CD4-positive, alpha-beta T cell (primary cell): ENCODE results near the gene REM1. TPM values are rescaled to one million over a fixed set of nuclear protein-coding genes. Genes with fewer than 3 reads are reported as not detected.

Source experiments
- ATAC-seq: fragments of 200-7000 bp; cut with Tn5 transposase; one replicate; pipeline ENCODE4 v1.10.0; 2022; ENCODE audit warnings: mild to moderate bottlenecking; ENCODE audit not compliant: poor library complexity
- CTCF ChIA-PET: fragments of 350-600 bp; sonication (Branson Sonifier 250); formaldehyde crosslinking; loops from one replicate; lab custom pipeline; 2021; ENCODE audit warnings: antibody characterized with exemption, inconsistent platforms; lab: Charles Lee
- POLR2A ChIA-PET: fragments of 350-600 bp; sonication (Branson Sonifier 250); formaldehyde crosslinking; loops from one replicate; lab custom pipeline; 2021; ENCODE audit warnings: antibody characterized with exemption, inconsistent platforms; lab: Charles Lee
- DNase-seq, 14 experiments: peaks; one replicate each; pipeline ENCODE4 v3.0.0-alpha.2; 2013 to 2020; ENCODE audit warnings: mixed read lengths in 2 of 14
- H3K27ac ChIP-seq, 2 donors: one replicate each; pipeline versions ENCODE4 v1.5.1 to v1.7.0; 2013; ENCODE audit warnings: low read length in 2 of 2, low read depth in 1 of 2, mild to moderate bottlenecking in 1 of 2
- H3K27me3 ChIP-seq, 2 experiments: 1 replicate in 1 of 2; 2 replicates in 1 of 2; pipeline versions ENCODE4 v1.6.1 to v1.7.0; 2013; ENCODE audit warnings: low read length in 2 of 2, control low read depth in 1 of 2, mild to moderate bottlenecking in 1 of 2, moderate library complexity in 1 of 2; ENCODE audit not compliant: insufficient read depth in 2 of 2, control insufficient read depth in 1 of 2
- H3K36me3 ChIP-seq: one replicate; pipeline ENCODE4 v1.6.1; 2013; ENCODE audit warnings: low read length, control low read depth; ENCODE audit not compliant: insufficient read depth
- H3K4me1 ChIP-seq: one replicate; pipeline ENCODE4 v1.6.1; 2013; ENCODE audit warnings: low read length, control low read depth; ENCODE audit not compliant: insufficient read depth
- H3K4me3 ChIP-seq: one replicate; pipeline ENCODE4 v1.5.1; 2013; ENCODE audit warnings: mild to moderate bottlenecking, low read length, moderate library complexity
- H3K9me3 ChIP-seq, 2 experiments: 1 replicate in 1 of 2; 2 replicates in 1 of 2; pipeline versions ENCODE4 v1.6.1 to v1.7.0; 2013; ENCODE audit warnings: low read length in 2 of 2, mild to moderate bottlenecking in 2 of 2, control low read depth in 1 of 2, moderate library complexity in 1 of 2; ENCODE audit not compliant: control insufficient read depth in 1 of 2, insufficient read depth in 1 of 2
- H3K27ac Mint-ChIP-seq: one replicate; pipeline ENCODE4 v1.8.0; 2020; ENCODE audit warnings: mixed read lengths
- H3K27me3 Mint-ChIP-seq: one replicate; pipeline ENCODE4 v1.8.0; 2021; ENCODE audit warnings: mixed read lengths
- H3K36me3 Mint-ChIP-seq: one replicate; pipeline ENCODE4 v1.8.0; 2021; ENCODE audit warnings: low read depth, mixed read lengths
- H3K4me1 Mint-ChIP-seq: one replicate; pipeline ENCODE4 v1.8.0; 2021; ENCODE audit warnings: low read depth, mixed read lengths
- H3K4me3 Mint-ChIP-seq: one replicate; pipeline ENCODE4 v1.8.0; 2020; ENCODE audit warnings: mild to moderate bottlenecking, mixed read lengths
- H3K9me3 Mint-ChIP-seq: one replicate; pipeline ENCODE4 v1.8.0; 2020; ENCODE audit warnings: mixed read lengths
- intact Hi-C, 2 experiments: fragments of 100-400 bp; cut with DNase I in 1 of 2; cut with micrococcal nuclease in 1 of 2; formaldehyde crosslinking; loops; one replicate each; pipeline versions ENCODE4 v1.15.1 to v1.9.0; 2023 to 2025; cut with DNase I, micrococcal nuclease
- total RNA-seq, 174 experiments: library from RNA in 2 of 174; stranded (reverse) in 2 of 174; gene quantifications; one replicate each; pipeline ENCODE4 v1.2.3 and lab custom pipeline; 2021 to 2026
- TF ChIP-seq, protein P1 (sequence below): fragments of 200-600 bp; IDR thresholded peaks from one replicate; pipeline ENCODE4 v1.8.0; 2022; ENCODE audit warnings: antibody characterized with exemption, mild to moderate bottlenecking

The REM1 gene
- total RNA-seq, 2 experiments from 2014 or later, result not detected

DNA sequence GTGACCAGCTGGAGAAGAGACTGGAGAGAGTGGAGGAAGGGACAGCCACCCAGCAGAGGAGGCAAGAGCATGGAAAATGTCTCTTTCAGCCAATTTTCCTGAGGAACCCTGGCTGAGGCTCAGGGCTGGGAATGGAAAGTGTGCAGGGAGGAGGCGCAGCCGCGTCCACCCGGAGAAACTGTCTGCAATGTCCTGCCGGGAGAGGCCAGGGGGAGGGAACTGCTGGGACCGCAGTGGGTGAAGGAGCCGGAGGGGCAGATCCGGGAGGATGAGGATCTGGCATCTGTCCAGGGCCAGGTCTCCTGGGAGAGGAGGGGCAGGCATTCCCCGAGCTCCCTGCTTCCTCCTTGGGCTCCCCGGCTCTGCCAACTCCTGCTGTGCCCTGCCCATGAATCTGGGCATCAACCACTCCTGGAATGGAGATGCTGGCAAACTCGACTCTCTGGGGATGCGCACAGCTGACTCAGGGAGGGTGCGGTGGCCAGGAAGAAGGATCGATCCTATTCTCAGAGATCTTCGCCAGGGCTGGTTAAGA is 21.7 kb downstream of the REM1 start:
- TF ChIP-seq, protein P1, sequence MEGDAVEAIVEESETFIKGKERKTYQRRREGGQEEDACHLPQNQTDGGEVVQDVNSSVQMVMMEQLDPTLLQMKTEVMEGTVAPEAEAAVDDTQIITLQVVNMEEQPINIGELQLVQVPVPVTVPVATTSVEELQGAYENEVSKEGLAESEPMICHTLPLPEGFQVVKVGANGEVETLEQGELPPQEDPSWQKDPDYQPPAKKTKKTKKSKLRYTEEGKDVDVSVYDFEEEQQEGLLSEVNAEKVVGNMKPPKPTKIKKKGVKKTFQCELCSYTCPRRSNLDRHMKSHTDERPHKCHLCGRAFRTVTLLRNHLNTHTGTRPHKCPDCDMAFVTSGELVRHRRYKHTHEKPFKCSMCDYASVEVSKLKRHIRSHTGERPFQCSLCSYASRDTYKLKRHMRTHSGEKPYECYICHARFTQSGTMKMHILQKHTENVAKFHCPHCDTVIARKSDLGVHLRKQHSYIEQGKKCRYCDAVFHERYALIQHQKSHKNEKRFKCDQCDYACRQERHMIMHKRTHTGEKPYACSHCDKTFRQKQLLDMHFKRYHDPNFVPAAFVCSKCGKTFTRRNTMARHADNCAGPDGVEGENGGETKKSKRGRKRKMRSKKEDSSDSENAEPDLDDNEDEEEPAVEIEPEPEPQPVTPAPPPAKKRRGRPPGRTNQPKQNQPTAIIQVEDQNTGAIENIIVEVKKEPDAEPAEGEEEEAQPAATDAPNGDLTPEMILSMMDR, result no peak
- H3K4me1 ChIP-seq, result no peaks in the 10 kb centered on the region
- no peaks in the 10 kb centered on the region for H3K9me3 ChIP-seq
- no peak overlapping the region for H3K4me3 ChIP-seq
- Mint-ChIP-seq H3K9me3 (no peaks in the 10 kb centered on the region), H3K27me3 (peaks cover 31% of the 10 kb centered on the region), H3K36me3 (no peaks in the 10 kb centered on the region), H3K4me3 (no peak overlapping the region), H3K27ac (no peak overlapping the region), H3K4me1 (no peaks in the 10 kb centered on the region)
- ChIA-PET POLR2A (no interaction called here), CTCF (no interaction called here)
- H3K27ac ChIP-seq, result no peak overlapping the region
- H3K27me3 ChIP-seq, result peaks cover 0 to 7% of the 10 kb centered on the region in 2 experiments
- DNase-seq (no peak), ATAC-seq (no peak)
- no peaks in the 10 kb centered on the region for H3K36me3 ChIP-seq
- intact Hi-C loops, result no loop called here

DNA sequence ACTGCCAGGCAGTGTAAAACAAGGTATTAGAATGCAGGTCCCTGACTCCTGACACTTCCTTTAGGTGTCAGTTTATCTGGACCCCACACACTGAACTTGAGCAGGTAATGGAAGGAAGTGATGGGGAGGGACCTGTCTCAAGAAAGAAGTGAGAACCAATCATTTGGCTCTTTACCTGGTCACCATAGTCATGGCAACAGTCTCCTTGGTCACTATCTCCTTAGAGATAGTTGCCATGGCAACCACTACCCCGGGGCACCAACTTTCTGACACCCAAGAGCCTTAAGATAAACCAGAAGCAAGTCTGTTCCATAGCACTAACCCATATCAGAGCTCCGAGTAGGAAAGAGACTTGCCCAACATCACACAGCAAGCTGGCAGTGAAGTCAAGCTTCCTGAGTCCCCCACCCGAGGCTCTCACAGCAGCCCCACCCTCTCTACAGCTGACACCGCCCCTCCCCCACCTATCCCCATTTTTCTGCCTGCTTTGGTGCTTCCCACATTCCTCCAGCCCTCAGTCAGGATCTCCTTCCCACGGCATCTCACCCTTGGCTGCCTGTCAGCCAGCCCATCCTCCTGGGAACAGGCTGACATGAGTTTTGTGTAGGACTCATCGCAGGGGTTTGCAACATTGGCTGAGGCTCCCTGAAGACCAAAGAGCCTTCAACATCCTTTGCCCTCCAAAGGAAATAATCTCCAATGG is 22.9 kb downstream of the REM1 start:
- Mint-ChIP-seq H3K4me1 (no peaks in the 10 kb centered on the region), H3K4me3 (no peak overlapping the region), H3K9me3 (no peaks in the 10 kb centered on the region), H3K36me3 (no peaks in the 10 kb centered on the region), H3K27me3 (peaks cover 34% of the 10 kb centered on the region), H3K27ac (no peak overlapping the region)
- DNase-seq (no peak), ATAC-seq (no peak)
- intact Hi-C loops, result no loop called here
- Histone ChIP-seq H3K36me3 (no peaks in the 10 kb centered on the region), H3K27ac (no peak overlapping the region), H3K27me3 (peaks cover 0 to 7% of the 10 kb centered on the region in 2 experiments), H3K4me1 (peaks cover 3% of the 10 kb centered on the region), H3K9me3 (no peaks in the 10 kb centered on the region), H3K4me3 (no peak overlapping the region)
- ChIA-PET POLR2A (no interaction called here), CTCF (interaction anchor here (0.6 kb wide), 1 partner anchor 43 kb away, joined by 3 read pairs; no protein-coding TSS in a partner anchor)
- TF ChIP-seq, protein P1, result no peak

DNA sequence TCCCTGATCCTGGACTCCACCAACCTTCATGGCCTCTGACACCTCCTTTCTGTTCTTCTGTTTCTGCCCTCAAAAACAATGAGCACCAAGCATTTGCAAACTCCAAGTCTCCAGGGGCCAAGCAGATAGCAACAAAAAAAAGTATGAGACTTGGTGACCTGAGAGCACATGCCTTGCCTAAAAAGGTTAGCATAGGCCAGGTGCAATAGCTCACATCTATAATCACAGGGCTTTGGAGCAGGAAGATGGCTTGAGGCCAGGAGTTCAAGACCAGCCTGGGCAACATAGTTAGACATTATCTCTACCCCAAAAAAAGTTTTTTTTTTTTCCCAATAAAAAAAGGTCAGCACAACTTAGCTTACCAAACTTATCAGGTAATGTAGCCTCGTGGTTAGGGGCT is 25.4 kb downstream of the REM1 start:
- TF ChIP-seq, protein P1, result no peak
- no peak overlapping the region for H3K4me3 Mint-ChIP-seq
- peaks cover 4% of the 10 kb centered on the region for H3K4me1 Mint-ChIP-seq
- intact Hi-C loops, result no loop called here
- POLR2A ChIA-PET, result no interaction called here
- CTCF ChIA-PET, result no interaction called here
- Histone ChIP-seq H3K9me3 (no peaks in the 10 kb centered on the region), H3K27ac (no peak overlapping the region), H3K4me1 (peaks cover 12% of the 10 kb centered on the region), H3K27me3 (peaks cover 0 to 4% of the 10 kb centered on the region in 2 experiments), H3K36me3 (no peaks in the 10 kb centered on the region), H3K4me3 (no peak overlapping the region)
- ATAC-seq (no peak), DNase-seq (no peak)
- H3K36me3 Mint-ChIP-seq, result no peaks in the 10 kb centered on the region
- H3K27ac Mint-ChIP-seq, result no peak overlapping the region
- H3K9me3 Mint-ChIP-seq, result no peaks in the 10 kb centered on the region
- peaks cover 26% of the 10 kb centered on the region for H3K27me3 Mint-ChIP-seq
